Vagina (tissue), 2 donors: ENCODE measurements around the gene INPP4B.

Experiments
- POLR2A ChIP-seq, 2 donors: fragments of 450-650 bp; IDR thresholded peaks; one replicate each; pipeline ENCODE4 v1.6.1; 2017; ENCODE audit warnings: antibody characterized with exemption in 2 of 2, mild to moderate bottlenecking in 2 of 2, moderate library complexity in 2 of 2
- POLR2AphosphoS5 ChIP-seq, 2 donors: sonication (generic); formaldehyde crosslinking; IDR thresholded peaks; one replicate each; pipeline ENCODE4 v1.9.0; 2017; ENCODE audit warnings: antibody characterized with exemption in 2 of 2, mild to moderate bottlenecking in 2 of 2, low read depth in 1 of 2; ENCODE audit not compliant: insufficient read depth in 1 of 2
- TF ChIP-seq, protein P1 (sequence below), 3 experiments: fragments of 450-650 bp in 2 of 3; fragments of 200-600 bp in 1 of 3; sonication (generic) in 1 of 3; IDR thresholded peaks; one replicate each; pipeline ENCODE4 v1.5.1; 2017 to 2019; ENCODE audit warnings: antibody characterized with exemption in 3 of 3, mild to moderate bottlenecking in 2 of 3, moderate library complexity in 2 of 3

DNA sequence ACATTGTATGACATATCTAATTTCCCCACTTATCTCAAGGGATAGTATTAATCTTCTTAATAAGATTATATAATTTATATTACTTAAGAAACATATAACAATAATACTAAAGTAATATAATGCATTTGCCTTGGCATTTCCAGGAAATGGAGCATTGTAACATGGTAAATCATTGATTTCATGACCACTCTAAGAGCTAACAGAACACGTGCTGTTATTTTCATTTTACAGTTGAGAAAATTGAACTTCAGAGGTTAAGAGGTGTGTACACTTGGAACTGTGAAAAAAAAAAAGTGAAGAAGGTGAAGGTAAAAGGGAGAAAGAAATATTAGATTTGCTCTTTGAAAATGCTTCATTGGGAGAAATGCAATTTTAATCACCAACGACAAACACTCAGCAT, 687.1 kb downstream of the INPP4B start:
- TF ChIP-seq, protein P1, sequence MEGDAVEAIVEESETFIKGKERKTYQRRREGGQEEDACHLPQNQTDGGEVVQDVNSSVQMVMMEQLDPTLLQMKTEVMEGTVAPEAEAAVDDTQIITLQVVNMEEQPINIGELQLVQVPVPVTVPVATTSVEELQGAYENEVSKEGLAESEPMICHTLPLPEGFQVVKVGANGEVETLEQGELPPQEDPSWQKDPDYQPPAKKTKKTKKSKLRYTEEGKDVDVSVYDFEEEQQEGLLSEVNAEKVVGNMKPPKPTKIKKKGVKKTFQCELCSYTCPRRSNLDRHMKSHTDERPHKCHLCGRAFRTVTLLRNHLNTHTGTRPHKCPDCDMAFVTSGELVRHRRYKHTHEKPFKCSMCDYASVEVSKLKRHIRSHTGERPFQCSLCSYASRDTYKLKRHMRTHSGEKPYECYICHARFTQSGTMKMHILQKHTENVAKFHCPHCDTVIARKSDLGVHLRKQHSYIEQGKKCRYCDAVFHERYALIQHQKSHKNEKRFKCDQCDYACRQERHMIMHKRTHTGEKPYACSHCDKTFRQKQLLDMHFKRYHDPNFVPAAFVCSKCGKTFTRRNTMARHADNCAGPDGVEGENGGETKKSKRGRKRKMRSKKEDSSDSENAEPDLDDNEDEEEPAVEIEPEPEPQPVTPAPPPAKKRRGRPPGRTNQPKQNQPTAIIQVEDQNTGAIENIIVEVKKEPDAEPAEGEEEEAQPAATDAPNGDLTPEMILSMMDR (IDR thresholded peaks at IDR 0.05): no peak
- no peak for TF ChIP-seq POLR2A (IDR thresholded peaks at IDR 0.05)
- TF ChIP-seq POLR2AphosphoS5 (IDR thresholded peaks at IDR 0.05; ENCODE audit: insufficient read depth in 1 of 2, low read depth in 1 of 2): no peak
